ENCODE results near the gene REV3L.

DNA sequence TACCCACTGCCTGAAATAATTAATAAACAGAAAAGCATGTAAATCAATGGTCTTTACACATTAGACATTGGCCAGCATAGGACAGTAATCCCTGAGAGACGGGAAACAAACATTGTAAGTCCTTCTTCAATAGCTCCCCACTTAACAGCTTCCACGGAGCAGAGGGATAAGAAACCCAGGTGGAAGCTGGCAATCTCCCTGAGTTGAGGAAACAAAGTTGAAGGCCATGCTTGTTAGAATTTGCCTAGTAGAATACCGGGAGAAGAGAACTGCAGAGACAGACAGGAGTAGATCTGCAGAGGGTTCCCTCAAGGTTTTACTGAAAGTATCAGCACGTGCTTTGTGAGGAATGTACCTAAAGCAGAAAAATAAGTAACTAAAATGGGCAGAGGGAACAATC, 33.9 kb downstream of the REV3L start:
- TF ChIP-seq CTCF (IDR thresholded peaks at IDR 0.05; ENCODE audit: low read depth, low read length, poor library complexity, severe bottlenecking), result no peak
- TF ChIP-seq EZH2phosphoT487 (IDR thresholded peaks at IDR 0.05; ENCODE audit: borderline replicate concordance, low read length), result no peak
